HepG2 (cell line): Measurements from ENCODE around the gene PROC. TPM values are rescaled to one million over a fixed set of nuclear protein-coding genes. Genes with fewer than 3 reads are reported as not detected.
A peak's percentile ranks its signal among the peaks of the same experiment; 100 is the strongest.

Source experiments
- ADNP ChIP-seq: sonication (generic); formaldehyde crosslinking; IDR thresholded peaks from 2 replicates; pipeline ENCODE4 v1.4.0; 2020; ENCODE audit warnings: missing genetic modification reagents
- DMTF1 ChIP-seq: sonication (generic); formaldehyde crosslinking; IDR thresholded peaks from 2 replicates; pipeline ENCODE4 v1.4.0; 2020; ENCODE audit warnings: mild to moderate bottlenecking, missing genetic modification reagents
- DPF2 ChIP-seq: sonication (generic); formaldehyde crosslinking; IDR thresholded peaks from 2 replicates; pipeline ENCODE4 v1.4.0; 2020; ENCODE audit warnings: mild to moderate bottlenecking, low read depth, missing genetic modification reagents, borderline replicate concordance
- HMGA1 ChIP-seq: sonication (generic); formaldehyde crosslinking; conservative IDR thresholded peaks from 2 replicates; pipeline ENCODE4 v1.4.0; 2020; ENCODE audit warnings: missing genetic modification reagents
- MBD4 ChIP-seq: IDR thresholded peaks from 2 replicates; pipeline ENCODE4 v1.6.1; 2012; ENCODE audit warnings: low read length, inconsistent platforms, borderline replicate concordance
- PHF8 ChIP-seq: sonication (generic); formaldehyde crosslinking; IDR thresholded peaks from 2 replicates; pipeline ENCODE4 v1.5.0; 2020; ENCODE audit warnings: missing genetic modification reagents
- SAFB2 ChIP-seq: sonication (generic); formaldehyde crosslinking; IDR thresholded peaks from 2 replicates; pipeline ENCODE4 v1.5.1; 2020; ENCODE audit warnings: missing genetic modification reagents, low read depth, mild to moderate bottlenecking, borderline replicate concordance
- ZFP36L2 ChIP-seq: sonication (generic); formaldehyde crosslinking; IDR thresholded peaks from 2 replicates; pipeline ENCODE4 v1.4.0; 2020; ENCODE audit warnings: missing genetic modification reagents
- ZNF33B ChIP-seq: sonication (generic); formaldehyde crosslinking; IDR thresholded peaks from 2 replicates; pipeline ENCODE4 v1.5.1; 2020; ENCODE audit warnings: mild to moderate bottlenecking, missing genetic modification reagents
- ZNF407 ChIP-seq: sonication (generic); formaldehyde crosslinking; IDR thresholded peaks from one replicate; pipeline ENCODE4 v1.5.1; 2020; ENCODE audit warnings: mild to moderate bottlenecking, missing genetic modification reagents; ENCODE audit errors: not compliant biosample characterization
- ZNF556 ChIP-seq: sonication (generic); formaldehyde crosslinking; IDR thresholded peaks from 2 replicates; pipeline ENCODE4 v1.4.0; 2020; ENCODE audit warnings: mild to moderate bottlenecking, missing genetic modification reagents, borderline replicate concordance
- ZNF607 ChIP-seq: sonication (generic); formaldehyde crosslinking; IDR thresholded peaks from 2 replicates; pipeline ENCODE4 v1.5.1; 2020; ENCODE audit warnings: missing genetic modification reagents, mild to moderate bottlenecking, borderline replicate concordance
- ZNF879 ChIP-seq: sonication (generic); formaldehyde crosslinking; IDR thresholded peaks from 2 replicates; pipeline ENCODE4 v1.8.1; 2023; ENCODE audit warnings: missing genetic modification reagents
- ZSCAN29 ChIP-seq: sonication (generic); formaldehyde crosslinking; conservative IDR thresholded peaks from 2 replicates; pipeline ENCODE4 v1.4.0; 2020; ENCODE audit warnings: mild to moderate bottlenecking, missing genetic modification reagents
- polyA plus RNA-seq, 8 experiments: library from polyadenylated mRNA; depleted of rRNA in 3 of 8; stranded (reverse) in 7 of 8; unstranded in 1 of 8; fragments of >200 nt; fragmentation: Illumina TruSeq in 4 of 8; extraction: Trizol in 4 of 8; gene quantifications; 2 replicates each; pipeline versions ENCODE4 v1.2.1 to v1.2.3, GENCODE V29; 2011 to 2016; ENCODE audit warnings: low read depth in 4 of 8, missing spikeins in 1 of 8, mixed read lengths in 1 of 8; ENCODE audit not compliant: insufficient read depth in 1 of 8
- total RNA-seq, 5 experiments: library from RNA; depleted of rRNA; stranded (reverse); fragments of >200 nt; fragmentation: Illumina TruSeq; extraction: Trizol; gene quantifications; 2 replicates each; pipeline ENCODE4 v1.2.3, GENCODE V29; 2016; ENCODE audit warnings: low read depth in 1 of 5
- TF ChIP-seq, protein P1 (sequence below): sonication (generic); formaldehyde crosslinking; IDR thresholded peaks from 2 replicates; pipeline ENCODE4 v1.5.0; 2020; ENCODE audit warnings: missing genetic modification reagents

PROC gene
- total and polyA plus RNA-seq, 2 of the 13 experiments (the other 11 are each of a cell fraction or from before 2014, with no cell fraction given) = 134 to 185 TPM

- TF ChIP-seq DMTF1 = no peak
- peak; percentile 60; the same call in 1 of the 2 replicates for TF ChIP-seq MBD4
- peak; percentile 65 for TF ChIP-seq ZNF607 (CRISPR knock-in tag)
- TF ChIP-seq SAFB2 (CRISPR knock-in tag) = no peak; the same call in 1 of the 2 replicates
- peak; percentile 83; the same call in 1 of the 2 replicates for TF ChIP-seq ZNF556
- TF ChIP-seq, protein P1, sequence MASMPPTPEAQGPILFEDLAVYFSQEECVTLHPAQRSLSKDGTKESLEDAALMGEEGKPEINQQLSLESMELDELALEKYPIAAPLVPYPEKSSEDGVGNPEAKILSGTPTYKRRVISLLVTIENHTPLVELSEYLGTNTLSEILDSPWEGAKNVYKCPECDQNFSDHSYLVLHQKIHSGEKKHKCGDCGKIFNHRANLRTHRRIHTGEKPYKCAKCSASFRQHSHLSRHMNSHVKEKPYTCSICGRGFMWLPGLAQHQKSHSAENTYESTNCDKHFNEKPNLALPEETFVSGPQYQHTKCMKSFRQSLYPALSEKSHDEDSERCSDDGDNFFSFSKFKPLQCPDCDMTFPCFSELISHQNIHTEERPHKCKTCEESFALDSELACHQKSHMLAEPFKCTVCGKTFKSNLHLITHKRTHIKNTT = no peak
- TF ChIP-seq PHF8 (CRISPR knock-in tag) = peak; percentile 53; the same call in 1 of the 2 replicates
- no peak for TF ChIP-seq ZNF879 (CRISPR knock-in tag)
- TF ChIP-seq ZSCAN29 (CRISPR knock-in tag) = peak; percentile 94
- peak; percentile 93; the same call in 1 of the 2 replicates for TF ChIP-seq ZFP36L2 (CRISPR knock-in tag)
- no peak for TF ChIP-seq ZNF407 (CRISPR knock-in tag)
- no peak for TF ChIP-seq HMGA1 (CRISPR knock-in tag)
- peak; percentile 95 for TF ChIP-seq DPF2 (CRISPR knock-in tag)
- no peak for TF ChIP-seq ADNP (CRISPR knock-in tag)
- TF ChIP-seq ZNF33B (CRISPR knock-in tag) = peak; percentile 45; the same call in 1 of the 2 replicates
Observed at GRCh38 chr2:127454595-127455565, 36.7 kb downstream of the PROC start (continued).
